ENCODE results near the gene CHSY1. TPM values are rescaled to one million over a fixed set of nuclear protein-coding genes. Genes with fewer than 3 reads are reported as not detected.

Gene CHSY1
- total and polyA plus RNA-seq, 2 of the 13 experiments (the other 11 are each of a cell fraction or from before 2014, with no cell fraction given) = 13.3 to 13.7 TPM

DNA sequence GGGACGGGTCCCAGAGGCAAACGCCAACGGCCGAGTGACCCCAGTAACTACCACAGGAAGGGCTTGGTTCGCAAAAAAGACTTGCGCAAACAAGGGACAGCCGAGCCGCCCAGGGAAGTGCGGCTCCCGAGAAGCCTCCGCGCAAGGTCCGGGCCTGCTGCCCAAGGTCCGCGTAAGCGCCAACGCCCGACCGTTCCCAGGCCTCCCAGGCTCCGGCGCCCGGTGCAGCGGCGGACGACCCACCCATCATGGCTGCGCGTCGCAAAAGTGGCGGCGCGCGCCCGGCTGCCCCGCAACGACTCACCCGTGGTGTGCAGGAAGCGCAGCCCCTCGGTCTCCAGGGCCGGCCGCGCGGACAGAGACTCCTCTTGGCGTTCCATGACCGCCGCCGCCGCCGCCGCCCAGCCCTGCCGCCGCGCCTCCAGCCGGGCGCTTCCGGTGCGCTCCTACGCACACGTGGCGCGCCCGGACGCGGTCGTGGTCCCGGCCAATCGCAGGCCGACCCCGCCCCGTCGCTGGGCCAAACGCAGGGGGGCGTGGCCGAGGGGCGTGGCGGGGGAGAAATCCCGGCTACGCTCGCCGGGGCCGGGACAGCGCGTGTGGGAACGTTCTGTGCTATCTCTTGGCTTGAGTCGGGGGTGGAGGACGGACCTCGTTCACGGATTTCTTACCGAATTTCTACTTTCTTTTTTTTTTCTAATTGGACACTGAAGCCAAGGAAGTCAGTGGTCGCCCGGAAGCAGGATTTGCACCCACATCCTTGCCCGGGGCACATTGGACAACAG lies 25.4 kb upstream of the CHSY1 start, which contains the start of gene SELENOS (continued):
- TF ChIP-seq KLF13 (CRISPR knock-in tag; IDR thresholded peaks at IDR 0.05) = no peak; the same call in 1 of the 2 replicates
- TF ChIP-seq ZNF33B (CRISPR knock-in tag; IDR thresholded peaks at IDR 0.05) = no peak
- peak; percentile 74 for TF ChIP-seq SPEN (CRISPR knock-in tag; IDR thresholded peaks at IDR 0.05; ENCODE audit: low read depth)
- no peak for TF ChIP-seq ZNF432 (CRISPR knock-in tag; IDR thresholded peaks at IDR 0.05; ENCODE audit: borderline replicate concordance)
- TF ChIP-seq SP2 (CRISPR knock-in tag; IDR thresholded peaks at IDR 0.05) = peak; percentile 68
- TF ChIP-seq, protein P1, sequence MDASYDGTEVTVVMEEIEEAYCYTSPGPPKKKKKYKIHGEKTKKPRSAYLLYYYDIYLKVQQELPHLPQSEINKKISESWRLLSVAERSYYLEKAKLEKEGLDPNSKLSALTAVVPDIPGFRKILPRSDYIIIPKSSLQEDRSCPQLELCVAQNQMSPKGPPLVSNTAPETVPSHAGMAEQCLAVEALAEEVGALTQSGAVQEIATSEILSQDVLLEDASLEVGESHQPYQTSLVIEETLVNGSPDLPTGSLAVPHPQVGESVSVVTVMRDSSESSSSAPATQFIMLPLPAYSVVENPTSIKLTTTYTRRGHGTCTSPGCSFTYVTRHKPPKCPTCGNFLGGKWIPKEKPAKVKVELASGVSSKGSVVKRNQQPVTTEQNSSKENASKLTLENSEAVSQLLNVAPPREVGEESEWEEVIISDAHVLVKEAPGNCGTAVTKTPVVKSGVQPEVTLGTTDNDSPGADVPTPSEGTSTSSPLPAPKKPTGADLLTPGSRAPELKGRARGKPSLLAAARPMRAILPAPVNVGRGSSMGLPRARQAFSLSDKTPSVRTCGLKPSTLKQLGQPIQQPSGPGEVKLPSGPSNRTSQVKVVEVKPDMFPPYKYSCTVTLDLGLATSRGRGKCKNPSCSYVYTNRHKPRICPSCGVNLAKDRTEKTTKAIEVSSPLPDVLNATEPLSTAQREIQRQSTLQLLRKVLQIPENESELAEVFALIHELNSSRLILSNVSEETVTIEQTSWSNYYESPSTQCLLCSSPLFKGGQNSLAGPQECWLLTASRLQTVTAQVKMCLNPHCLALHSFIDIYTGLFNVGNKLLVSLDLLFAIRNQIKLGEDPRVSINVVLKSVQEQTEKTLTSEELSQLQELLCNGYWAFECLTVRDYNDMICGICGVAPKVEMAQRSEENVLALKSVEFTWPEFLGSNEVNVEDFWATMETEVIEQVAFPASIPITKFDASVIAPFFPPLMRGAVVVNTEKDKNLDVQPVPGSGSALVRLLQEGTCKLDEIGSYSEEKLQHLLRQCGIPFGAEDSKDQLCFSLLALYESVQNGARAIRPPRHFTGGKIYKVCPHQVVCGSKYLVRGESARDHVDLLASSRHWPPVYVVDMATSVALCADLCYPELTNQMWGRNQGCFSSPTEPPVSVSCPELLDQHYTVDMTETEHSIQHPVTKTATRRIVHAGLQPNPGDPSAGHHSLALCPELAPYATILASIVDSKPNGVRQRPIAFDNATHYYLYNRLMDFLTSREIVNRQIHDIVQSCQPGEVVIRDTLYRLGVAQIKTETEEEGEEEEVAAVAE (CRISPR knock-in tag; IDR thresholded peaks at IDR 0.05; ENCODE audit: borderline replicate concordance) = no peak
- TF ChIP-seq ZNF687 (CRISPR knock-in tag; IDR thresholded peaks at IDR 0.05) = peak; percentile 86
- TF ChIP-seq SNAPC2 (CRISPR knock-in tag; IDR thresholded peaks at IDR 0.05) = peak; percentile 82; the same call in 1 of the 2 replicates
- no peak for TF ChIP-seq TEAD3 (CRISPR knock-in tag; optimal IDR thresholded peaks at IDR 0.05; ENCODE audit: borderline replicate concordance)
- TF ChIP-seq, protein P2, sequence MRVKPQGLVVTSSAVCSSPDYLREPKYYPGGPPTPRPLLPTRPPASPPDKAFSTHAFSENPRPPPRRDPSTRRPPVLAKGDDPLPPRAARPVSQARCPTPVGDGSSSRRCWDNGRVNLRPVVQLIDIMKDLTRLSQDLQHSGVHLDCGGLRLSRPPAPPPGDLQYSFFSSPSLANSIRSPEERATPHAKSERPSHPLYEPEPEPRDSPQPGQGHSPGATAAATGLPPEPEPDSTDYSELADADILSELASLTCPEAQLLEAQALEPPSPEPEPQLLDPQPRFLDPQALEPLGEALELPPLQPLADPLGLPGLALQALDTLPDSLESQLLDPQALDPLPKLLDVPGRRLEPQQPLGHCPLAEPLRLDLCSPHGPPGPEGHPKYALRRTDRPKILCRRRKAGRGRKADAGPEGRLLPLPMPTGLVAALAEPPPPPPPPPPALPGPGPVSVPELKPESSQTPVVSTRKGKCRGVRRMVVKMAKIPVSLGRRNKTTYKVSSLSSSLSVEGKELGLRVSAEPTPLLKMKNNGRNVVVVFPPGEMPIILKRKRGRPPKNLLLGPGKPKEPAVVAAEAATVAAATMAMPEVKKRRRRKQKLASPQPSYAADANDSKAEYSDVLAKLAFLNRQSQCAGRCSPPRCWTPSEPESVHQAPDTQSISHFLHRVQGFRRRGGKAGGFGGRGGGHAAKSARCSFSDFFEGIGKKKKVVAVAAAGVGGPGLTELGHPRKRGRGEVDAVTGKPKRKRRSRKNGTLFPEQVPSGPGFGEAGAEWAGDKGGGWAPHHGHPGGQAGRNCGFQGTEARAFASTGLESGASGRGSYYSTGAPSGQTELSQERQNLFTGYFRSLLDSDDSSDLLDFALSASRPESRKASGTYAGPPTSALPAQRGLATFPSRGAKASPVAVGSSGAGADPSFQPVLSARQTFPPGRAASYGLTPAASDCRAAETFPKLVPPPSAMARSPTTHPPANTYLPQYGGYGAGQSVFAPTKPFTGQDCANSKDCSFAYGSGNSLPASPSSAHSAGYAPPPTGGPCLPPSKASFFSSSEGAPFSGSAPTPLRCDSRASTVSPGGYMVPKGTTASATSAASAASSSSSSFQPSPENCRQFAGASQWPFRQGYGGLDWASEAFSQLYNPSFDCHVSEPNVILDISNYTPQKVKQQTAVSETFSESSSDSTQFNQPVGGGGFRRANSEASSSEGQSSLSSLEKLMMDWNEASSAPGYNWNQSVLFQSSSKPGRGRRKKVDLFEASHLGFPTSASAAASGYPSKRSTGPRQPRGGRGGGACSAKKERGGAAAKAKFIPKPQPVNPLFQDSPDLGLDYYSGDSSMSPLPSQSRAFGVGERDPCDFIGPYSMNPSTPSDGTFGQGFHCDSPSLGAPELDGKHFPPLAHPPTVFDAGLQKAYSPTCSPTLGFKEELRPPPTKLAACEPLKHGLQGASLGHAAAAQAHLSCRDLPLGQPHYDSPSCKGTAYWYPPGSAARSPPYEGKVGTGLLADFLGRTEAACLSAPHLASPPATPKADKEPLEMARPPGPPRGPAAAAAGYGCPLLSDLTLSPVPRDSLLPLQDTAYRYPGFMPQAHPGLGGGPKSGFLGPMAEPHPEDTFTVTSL (CRISPR knock-in tag; IDR thresholded peaks at IDR 0.05; ENCODE audit: borderline replicate concordance) = no peak
- TF ChIP-seq HES4 (CRISPR knock-in tag; IDR thresholded peaks at IDR 0.05; ENCODE audit: borderline replicate concordance) = no peak

Measured in HepG2 (cell line).